ENCODE results near the gene FREM1. TPM values are rescaled to one million over a fixed set of nuclear protein-coding genes. Genes with fewer than 3 reads are reported as not detected.

The FREM1 gene
- total RNA-seq, 1 donor from 2014 or later: not detected

DNA sequence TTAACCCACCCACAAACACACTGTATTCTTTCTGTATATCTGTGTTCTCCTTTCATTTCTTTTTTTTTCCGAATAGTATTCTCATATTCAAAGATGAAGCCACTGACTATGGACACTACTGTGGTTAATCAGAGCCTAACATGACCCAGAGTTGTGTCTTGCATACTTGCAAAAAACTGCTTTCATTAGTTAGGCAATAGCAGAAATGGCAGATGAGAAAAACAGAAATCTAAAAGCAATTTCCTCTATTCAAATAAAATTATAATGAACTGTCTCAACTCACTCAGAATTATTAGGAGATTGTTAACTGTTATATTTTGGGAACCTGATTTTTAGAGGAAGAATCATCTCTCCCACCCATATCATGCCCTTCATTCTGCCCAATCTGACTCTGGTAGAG, 45.9 kb downstream of the FREM1 start:
- DNase-seq (no peak), ATAC-seq (ENCODE audit: low read depth) (no peak)
- intact Hi-C loops (cut with micrococcal nuclease): no loop called here
- Mint-ChIP-seq H3K27ac (no peak overlapping the region), H3K36me3 (ENCODE audit: low read depth) (no peaks in the 10 kb centered on the region), H3K9me3 (no peaks in the 10 kb centered on the region), H3K4me1 (no peaks in the 10 kb centered on the region), H3K27me3 (no peaks in the 10 kb centered on the region), H3K4me3 (no peak overlapping the region)
- ChIA-PET POLR2A (no interaction called here), CTCF (no interaction called here)
- TF ChIP-seq CTCF (IDR thresholded peaks at IDR 0.05): no peak

DNA sequence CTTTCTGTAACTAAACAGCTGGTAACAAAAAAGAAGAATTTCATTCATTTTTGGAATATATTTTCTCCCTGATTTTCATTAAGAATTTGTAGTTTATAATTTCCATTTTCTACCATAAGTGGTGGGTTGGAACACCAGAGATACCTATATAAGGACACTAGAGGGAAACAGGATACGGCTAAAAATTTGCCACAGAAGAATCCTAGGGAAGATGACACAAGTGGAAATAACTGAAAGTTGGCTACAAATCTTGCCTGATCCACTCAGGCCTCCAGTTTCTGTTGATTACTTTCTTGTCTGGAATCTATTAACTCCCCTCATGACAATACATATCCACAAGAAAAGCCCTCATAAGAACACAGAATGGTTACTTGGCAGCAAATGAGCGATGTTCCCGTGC, 46.8 kb downstream of the FREM1 start:
- intact Hi-C loops (cut with micrococcal nuclease): no loop called here
- DNase-seq: no peak
- no peaks in the 10 kb centered on the region for H3K9me3 Mint-ChIP-seq
- H3K27ac Mint-ChIP-seq: no peak overlapping the region
- no peak for TF ChIP-seq CTCF (IDR thresholded peaks at IDR 0.05)
- H3K27me3 Mint-ChIP-seq: no peaks in the 10 kb centered on the region
- CTCF ChIA-PET: no interaction called here
- POLR2A ChIA-PET: no interaction called here
- ATAC-seq (ENCODE audit: low read depth): no peak
- no peaks in the 10 kb centered on the region for H3K36me3 Mint-ChIP-seq (ENCODE audit: low read depth)
- no peak overlapping the region for H3K4me3 Mint-ChIP-seq
- no peaks in the 10 kb centered on the region for H3K4me1 Mint-ChIP-seq

- H3K4me3 Mint-ChIP-seq: no peak overlapping the region
Measured at GRCh38 chr9:14857449-14858305, 52.6 kb downstream of the FREM1 start.

DNA sequence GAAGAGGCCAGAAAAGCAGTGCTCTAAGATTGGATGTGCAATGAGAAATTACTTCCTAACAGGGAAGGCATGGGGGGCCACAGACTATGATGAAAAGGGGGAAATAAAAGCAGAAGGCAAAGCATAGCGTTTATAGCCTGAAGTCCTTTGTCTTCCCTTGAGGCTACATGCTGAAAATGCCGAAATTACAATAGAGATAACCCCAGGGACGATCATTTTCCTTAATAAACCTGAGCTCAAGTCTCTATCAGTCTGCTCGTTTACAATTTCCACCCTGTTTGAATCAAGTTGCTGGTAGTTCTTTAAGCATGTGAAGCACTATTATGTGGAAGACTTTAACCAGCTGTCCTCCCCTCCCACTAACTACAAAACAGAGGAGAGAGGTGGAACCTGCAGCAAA, 60.4 kb downstream of the FREM1 start:
- H3K27me3 Mint-ChIP-seq: peaks cover 10% of the 10 kb centered on the region
- no peaks in the 10 kb centered on the region for H3K36me3 Mint-ChIP-seq (ENCODE audit: low read depth)
- intact Hi-C loops (cut with micrococcal nuclease): no loop called here
- CTCF ChIA-PET: no interaction called here
- H3K4me1 Mint-ChIP-seq: no peaks in the 10 kb centered on the region
- ATAC-seq (ENCODE audit: low read depth) (no peak), DNase-seq (no peak)
- H3K27ac Mint-ChIP-seq: no peak overlapping the region
- H3K9me3 Mint-ChIP-seq: peaks cover 2% of the 10 kb centered on the region
- TF ChIP-seq CTCF (IDR thresholded peaks at IDR 0.05): no peak
- H3K4me3 Mint-ChIP-seq: no peak overlapping the region
- POLR2A ChIA-PET: no interaction called here

More at GRCh38 chr9:14857449-14858305, 52.6 kb downstream of the FREM1 start:
- ChIA-PET POLR2A (no interaction called here), CTCF (no interaction called here)
- H3K4me1 Mint-ChIP-seq: no peaks in the 10 kb centered on the region
- H3K27ac Mint-ChIP-seq: no peak overlapping the region
- H3K9me3 Mint-ChIP-seq: no peaks in the 10 kb centered on the region
- H3K36me3 Mint-ChIP-seq (ENCODE audit: low read depth): no peaks in the 10 kb centered on the region
- H3K27me3 Mint-ChIP-seq: peaks cover 3% of the 10 kb centered on the region
- DNase-seq (no peak), ATAC-seq (ENCODE audit: low read depth) (no peak)
- intact Hi-C loops (cut with micrococcal nuclease): no loop called here
- no peak for TF ChIP-seq CTCF (IDR thresholded peaks at IDR 0.05)

DNA sequence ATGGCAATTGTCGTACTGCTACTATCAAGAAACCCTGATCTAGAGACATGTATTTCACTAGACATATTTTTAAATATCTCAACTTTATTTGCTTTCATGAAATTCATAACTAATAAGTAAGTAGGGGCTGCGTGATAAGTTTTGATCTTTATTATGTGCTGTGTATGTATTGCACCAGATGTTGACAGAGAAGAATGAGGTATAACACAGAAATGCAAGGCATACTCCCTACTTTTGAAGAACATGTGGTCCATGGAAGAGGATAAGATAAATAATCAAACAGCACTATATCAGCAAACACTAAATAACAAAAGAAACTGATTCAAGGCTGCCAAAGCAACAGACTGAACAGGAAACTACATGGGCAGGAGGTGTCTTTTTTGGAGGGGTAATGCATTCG, 60.9 kb downstream of the FREM1 start:
- no peaks in the 10 kb centered on the region for H3K36me3 Mint-ChIP-seq (ENCODE audit: low read depth)
- CTCF ChIA-PET: no interaction called here
- intact Hi-C loops (cut with micrococcal nuclease): no loop called here
- peaks cover 2% of the 10 kb centered on the region for H3K9me3 Mint-ChIP-seq
- DNase-seq (no peak), ATAC-seq (ENCODE audit: low read depth) (no peak)
- no peak overlapping the region for H3K27ac Mint-ChIP-seq
- POLR2A ChIA-PET: no interaction called here
- no peak for TF ChIP-seq CTCF (IDR thresholded peaks at IDR 0.05)
- H3K27me3 Mint-ChIP-seq: peaks cover 10% of the 10 kb centered on the region
- H3K4me1 Mint-ChIP-seq: no peaks in the 10 kb centered on the region
- H3K4me3 Mint-ChIP-seq: no peak overlapping the region

Measured in activated B cell treated with CpG ODN at 0.5 μM for 24 hours (primary cell).